GM10847 (cell line): ENCODE results near the gene NTMT2.

ENCODE experiments used
- POLR2A ChIP-seq: IDR thresholded peaks from 2 replicates; pipeline ENCODE4 v1.6.1; 2011; ENCODE audit not compliant: insufficient read length; ENCODE audit errors: extremely low read depth

NTMT2 gene

GRCh38 chr1:170192546-170192945, 46.8 kb downstream of the NTMT2 start:
- TF ChIP-seq POLR2A, result no peak

GRCh38 chr1:170194451-170194850, 48.7 kb downstream of the NTMT2 start:
- TF ChIP-seq POLR2A, result no peak

GRCh38 chr1:170196490-170197236, 50.9 kb downstream of the NTMT2 start:
- TF ChIP-seq POLR2A, result no peak

- no peak for TF ChIP-seq POLR2A
These were observed 52.3 kb downstream of the NTMT2 start for GRCh38 chr1:170198090-170198489.

- no peak for TF ChIP-seq POLR2A
These were observed 52.8 kb downstream of the NTMT2 start for GRCh38 chr1:170198584-170198983.

- TF ChIP-seq POLR2A, result no peak
These were observed 54.4 kb downstream of the NTMT2 start for GRCh38 chr1:170200161-170200560.

- TF ChIP-seq POLR2A, result no peak
These were observed 55.0 kb downstream of the NTMT2 start for GRCh38 chr1:170200621-170201397.

GRCh38 chr1:170203693-170204092, 57.9 kb downstream of the NTMT2 start:
- no peak for TF ChIP-seq POLR2A

GRCh38 chr1:170204121-170204520, 58.4 kb downstream of the NTMT2 start:
- TF ChIP-seq POLR2A, result no peak

GRCh38 chr1:170205301-170205700, 59.5 kb downstream of the NTMT2 start:
- TF ChIP-seq POLR2A, result no peak

DNA sequence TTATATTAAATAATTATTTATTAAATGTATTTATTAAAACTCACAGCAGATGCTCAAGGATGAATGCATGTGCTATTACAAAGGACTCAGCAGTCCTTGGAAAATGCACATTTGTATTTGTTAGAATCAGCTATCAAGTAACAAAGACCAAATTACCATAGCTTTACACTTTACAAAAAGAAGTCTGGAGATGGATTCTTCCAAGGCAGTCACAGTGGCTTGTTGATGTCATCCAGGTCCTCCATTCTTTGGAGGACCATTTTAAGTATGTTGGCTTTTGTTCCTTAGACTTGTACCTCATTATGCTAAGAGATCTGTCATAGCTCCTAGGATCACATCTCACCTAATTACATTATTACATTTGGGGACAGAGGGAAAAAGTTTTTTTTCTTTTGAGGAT, 63.4 kb downstream of the NTMT2 start:
- no peak for TF ChIP-seq POLR2A

DNA sequence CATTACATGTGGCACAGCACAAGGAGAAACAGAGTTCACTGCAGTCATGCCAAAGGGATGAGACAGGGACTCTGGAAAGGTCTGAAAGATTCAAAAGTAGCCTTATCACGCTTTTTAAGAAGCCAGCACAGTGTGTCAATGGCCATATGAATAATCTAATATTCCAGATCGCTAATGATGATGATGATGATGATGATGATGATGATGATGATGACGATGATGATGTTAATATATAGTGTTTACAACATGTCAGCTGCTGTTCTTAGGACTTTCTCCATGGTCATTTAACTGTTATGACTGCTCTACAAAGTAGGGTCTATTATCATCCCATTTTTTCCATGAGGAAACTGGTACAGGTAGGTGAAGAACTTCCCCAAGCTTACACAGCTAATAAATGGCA, 64.4 kb downstream of the NTMT2 start:
- TF ChIP-seq POLR2A, result no peak

DNA sequence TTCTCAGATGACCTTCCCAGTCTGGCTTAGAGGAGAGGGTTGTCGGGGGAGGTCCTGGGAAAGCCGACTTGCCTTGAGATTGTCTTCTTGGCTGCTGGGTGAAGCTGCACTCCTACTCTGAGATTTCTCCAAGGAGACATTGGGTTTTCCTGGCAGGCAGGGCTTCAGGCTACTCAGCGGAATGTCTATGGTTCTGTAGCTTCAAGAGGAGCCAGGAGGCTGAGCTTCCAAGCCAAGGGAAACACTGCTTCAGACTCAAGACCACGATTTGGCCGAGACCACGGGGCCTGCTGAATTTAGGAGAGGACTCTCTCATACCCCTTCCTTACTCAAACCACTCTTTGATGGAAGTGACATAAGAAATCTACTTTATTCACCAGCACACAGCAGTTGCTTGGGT, 67.8 kb downstream of the NTMT2 start:
- TF ChIP-seq POLR2A, result no peak

DNA sequence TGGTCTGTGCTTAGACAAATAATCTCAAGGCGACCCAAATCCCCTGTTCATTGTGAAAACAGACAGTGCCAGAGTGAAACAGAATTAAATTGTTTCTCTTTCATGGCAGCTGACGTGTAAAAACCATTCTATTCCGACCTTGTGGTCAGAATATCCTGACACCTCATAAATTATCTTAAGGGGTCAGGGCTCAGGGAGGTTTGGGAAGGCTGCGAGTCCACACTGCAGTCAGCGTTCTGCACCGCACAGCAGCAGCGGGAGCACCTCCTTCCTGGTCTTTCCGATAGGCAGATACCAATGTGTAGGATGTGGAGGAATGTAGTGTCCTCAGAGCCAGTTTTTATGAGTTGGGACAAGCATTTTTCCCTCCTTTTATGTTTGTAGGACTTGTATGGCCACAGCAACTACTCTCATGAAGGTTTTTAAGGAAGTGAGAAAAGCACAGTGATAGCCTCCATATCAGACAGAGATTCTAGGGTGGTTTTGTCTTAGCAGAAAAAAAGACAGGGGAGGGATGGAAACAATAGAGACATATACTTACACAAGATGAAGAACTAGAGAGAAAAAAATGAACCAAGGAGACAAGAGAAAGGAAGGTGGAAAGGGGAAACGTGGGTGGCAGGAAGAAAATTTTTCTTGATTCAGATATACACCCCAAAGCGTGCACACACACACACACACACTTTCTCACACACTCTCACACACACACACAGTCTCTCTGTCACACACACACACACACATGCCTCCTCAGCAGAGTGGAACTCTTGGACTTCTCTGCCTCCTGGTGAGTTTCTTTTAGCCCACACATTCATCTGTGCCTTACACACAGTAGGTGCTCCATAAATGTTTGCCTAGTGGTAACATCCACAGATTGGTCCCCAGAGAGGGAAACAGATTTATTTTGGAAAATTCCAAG, 68.6 kb downstream of the NTMT2 start:
- TF ChIP-seq POLR2A, result no peak

DNA sequence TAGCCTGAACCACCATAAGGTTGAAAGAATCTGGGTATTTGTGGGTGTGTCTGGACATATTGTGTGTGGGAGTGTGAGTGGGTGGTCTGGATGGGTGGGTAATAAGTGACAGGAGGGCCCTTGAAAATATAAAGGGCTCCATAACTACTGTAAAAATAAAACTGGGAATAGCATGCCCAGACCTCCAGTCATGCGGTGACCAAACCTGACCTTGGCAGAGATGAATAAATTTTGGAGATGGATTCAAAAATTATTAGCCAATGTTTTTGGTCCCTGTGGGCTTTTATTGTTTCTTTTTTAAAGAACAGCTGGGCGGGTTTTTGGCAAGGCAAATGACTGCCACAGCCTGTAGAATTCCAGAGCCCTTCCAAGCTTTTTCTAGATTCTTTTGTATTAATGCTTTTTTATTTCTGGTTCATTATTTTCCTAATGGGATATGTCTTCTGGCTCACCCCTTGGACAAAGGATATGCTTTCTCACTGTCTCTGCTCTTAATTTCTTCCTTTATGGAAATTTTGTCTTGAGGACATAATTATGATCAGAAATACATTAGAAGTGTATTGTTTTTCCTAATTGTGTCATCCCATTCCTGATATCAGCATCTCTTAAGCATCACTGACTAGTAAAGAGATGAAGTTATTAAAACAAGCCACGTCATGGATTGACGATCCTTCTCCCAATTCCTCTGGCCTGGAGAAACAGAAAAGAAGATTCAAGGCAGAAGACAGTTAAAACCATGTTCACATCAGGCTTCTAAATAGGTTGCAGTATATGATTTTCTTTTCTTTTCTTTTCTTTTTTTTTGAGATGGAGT, 69.5 kb downstream of the NTMT2 start:
- no peak for TF ChIP-seq POLR2A
